Measurements from ENCODE around the gene MINDY4.

The MINDY4 gene

DNA sequence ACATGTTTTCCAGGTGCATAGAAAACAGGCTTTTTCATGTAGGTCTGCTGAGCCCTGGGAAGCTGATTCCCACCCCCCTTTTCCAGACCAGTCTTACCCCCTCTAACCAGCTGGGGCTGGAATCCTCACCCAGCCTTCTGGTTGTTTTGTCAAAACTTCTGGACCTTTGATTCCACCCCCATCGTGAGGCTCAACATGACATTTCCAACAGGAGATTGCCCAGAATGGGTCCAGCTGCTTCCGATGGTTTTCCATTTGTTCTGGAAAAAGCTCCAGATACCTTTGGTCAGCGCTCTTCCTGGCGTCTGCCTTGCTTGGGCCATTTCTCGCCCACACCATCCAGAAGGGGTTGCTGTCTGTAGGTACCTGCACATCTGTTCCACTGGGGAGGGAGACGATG lies 41.5 kb downstream of the MINDY4 start:
- no peaks in the 10 kb centered on the region for H3K27me3 ChIP-seq (ENCODE audit: control insufficient read depth in 1 of 2, insufficient read depth in 2 of 2, low read length in 2 of 2)
- no peak overlapping the region for H3K9ac ChIP-seq (ENCODE audit: low read length)
- peak overlapping the region; percentile 21 for H3K27ac ChIP-seq (ENCODE audit: low read depth, low read length)
- no peaks in the 10 kb centered on the region for H3K9me3 ChIP-seq (ENCODE audit: low read length)
- H3K4me3 ChIP-seq (ENCODE audit: low read depth in 1 of 2, low read length in 2 of 2) = no peak overlapping the region
- no peaks in the 10 kb centered on the region for H3K36me3 ChIP-seq (ENCODE audit: insufficient read depth, low read length)
- H3K4me1 ChIP-seq (ENCODE audit: insufficient read depth, low read length) = peaks cover 48% of the 10 kb centered on the region

DNA sequence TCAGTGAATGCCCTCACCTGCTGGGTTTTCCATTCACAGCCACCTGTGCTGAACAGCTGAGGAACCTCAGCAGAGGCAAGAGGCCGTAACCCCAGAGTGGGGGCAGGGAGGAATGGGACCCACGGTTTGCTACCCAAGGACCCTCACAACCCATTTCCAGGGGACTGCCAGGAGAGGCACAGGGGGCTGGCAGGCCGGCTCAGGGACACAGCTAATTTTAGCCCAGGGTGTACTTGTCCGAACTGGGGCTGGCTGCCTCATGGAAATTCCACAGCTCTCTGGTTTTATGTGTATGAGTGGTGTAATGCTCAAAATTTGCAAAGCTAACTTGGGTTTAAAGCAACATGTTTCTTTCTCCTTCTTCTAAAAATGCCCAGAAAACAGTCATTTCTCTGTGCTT lies 42.2 kb downstream of the MINDY4 start:
- Histone ChIP-seq H3K9ac (ENCODE audit: low read length) (no peak overlapping the region), H3K4me3 (ENCODE audit: low read depth in 1 of 2, low read length in 2 of 2) (no peak overlapping the region), H3K36me3 (ENCODE audit: insufficient read depth, low read length) (no peaks in the 10 kb centered on the region), H3K27me3 (ENCODE audit: control insufficient read depth in 1 of 2, insufficient read depth in 2 of 2, low read length in 2 of 2) (no peaks in the 10 kb centered on the region), H3K4me1 (ENCODE audit: insufficient read depth, low read length) (peaks cover 52% of the 10 kb centered on the region), H3K9me3 (ENCODE audit: low read length) (no peaks in the 10 kb centered on the region), H3K27ac (ENCODE audit: low read depth, low read length) (peak overlapping the region; percentile 21)

DNA sequence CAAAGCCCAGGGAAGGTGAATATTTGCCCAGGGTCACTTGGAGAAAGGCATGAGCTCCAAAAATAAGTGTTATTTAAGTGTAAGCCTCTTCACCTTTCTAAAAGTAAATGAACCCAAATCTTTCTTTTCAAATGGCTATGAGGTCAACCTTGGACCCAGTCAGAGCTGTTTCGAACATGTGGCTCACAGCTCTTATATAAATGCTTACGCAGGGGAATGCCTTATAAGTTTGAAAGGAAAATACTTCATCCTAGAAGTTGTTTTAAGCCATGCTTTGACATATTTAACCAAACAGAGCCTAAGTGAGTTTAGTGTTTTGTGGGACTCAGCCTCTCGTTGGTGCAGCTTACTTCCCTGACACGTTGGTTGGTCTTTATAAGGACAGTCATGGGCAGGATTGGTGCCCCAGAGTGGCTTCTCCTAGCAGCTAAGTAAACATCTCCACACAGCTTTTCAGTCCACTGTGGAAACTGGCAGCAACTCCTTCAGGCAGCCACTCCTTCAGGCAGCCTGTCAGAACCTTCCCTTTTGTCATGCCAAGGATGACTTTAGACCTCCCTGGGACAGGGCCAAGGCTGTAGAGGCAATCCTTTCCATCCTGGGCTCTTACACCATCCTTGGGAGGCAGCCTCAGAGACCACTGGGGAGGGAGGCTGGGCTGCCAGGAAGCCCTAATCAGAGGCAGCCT lies 43.6 kb downstream of the MINDY4 start:
- H3K9me3 ChIP-seq (ENCODE audit: low read length) = no peaks in the 10 kb centered on the region
- no peak overlapping the region for H3K4me3 ChIP-seq (ENCODE audit: low read depth in 1 of 2, low read length in 2 of 2)
- H3K27ac ChIP-seq (ENCODE audit: low read depth, low read length) = peak overlapping the region; percentile 67
- no peak overlapping the region for H3K9ac ChIP-seq (ENCODE audit: low read length)
- H3K4me1 ChIP-seq (ENCODE audit: insufficient read depth, low read length) = peaks cover 53% of the 10 kb centered on the region
- no peaks in the 10 kb centered on the region for H3K27me3 ChIP-seq (ENCODE audit: control insufficient read depth in 1 of 2, insufficient read depth in 2 of 2, low read length in 2 of 2)
- no peaks in the 10 kb centered on the region for H3K36me3 ChIP-seq (ENCODE audit: insufficient read depth, low read length)

DNA sequence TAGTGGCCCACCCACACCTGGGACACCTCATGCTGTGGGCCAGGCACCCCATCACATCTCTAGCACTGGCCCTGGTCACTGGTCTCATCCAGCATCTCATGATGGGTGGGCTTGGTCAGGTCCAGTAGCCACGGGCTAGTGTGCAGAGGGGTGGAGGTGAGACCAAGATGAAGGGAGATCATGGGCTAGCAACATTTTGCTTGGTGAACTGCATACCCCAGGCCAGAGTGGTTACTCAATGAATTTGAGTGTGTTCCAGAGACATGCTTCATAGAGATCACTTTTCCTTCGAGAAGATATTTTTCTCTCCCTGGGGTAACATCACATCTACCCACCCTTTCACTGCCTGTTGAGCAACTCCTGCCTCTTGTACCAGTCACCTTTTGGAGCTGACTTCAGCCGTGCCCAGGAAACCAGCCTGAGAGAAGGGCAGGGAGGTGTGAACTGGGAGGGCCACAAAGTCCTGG lies 44.2 kb downstream of the MINDY4 start:
- H3K9me3 ChIP-seq (ENCODE audit: low read length) = no peaks in the 10 kb centered on the region
- H3K27ac ChIP-seq (ENCODE audit: low read depth, low read length) = peak overlapping the region; percentile 67
- H3K4me1 ChIP-seq (ENCODE audit: insufficient read depth, low read length) = peaks cover 53% of the 10 kb centered on the region
- H3K9ac ChIP-seq (ENCODE audit: low read length) = no peak overlapping the region
- no peak overlapping the region for H3K4me3 ChIP-seq (ENCODE audit: low read depth in 1 of 2, low read length in 2 of 2)
- H3K27me3 ChIP-seq (ENCODE audit: control insufficient read depth in 1 of 2, insufficient read depth in 2 of 2, low read length in 2 of 2) = no peaks in the 10 kb centered on the region
- no peaks in the 10 kb centered on the region for H3K36me3 ChIP-seq (ENCODE audit: insufficient read depth, low read length)

DNA sequence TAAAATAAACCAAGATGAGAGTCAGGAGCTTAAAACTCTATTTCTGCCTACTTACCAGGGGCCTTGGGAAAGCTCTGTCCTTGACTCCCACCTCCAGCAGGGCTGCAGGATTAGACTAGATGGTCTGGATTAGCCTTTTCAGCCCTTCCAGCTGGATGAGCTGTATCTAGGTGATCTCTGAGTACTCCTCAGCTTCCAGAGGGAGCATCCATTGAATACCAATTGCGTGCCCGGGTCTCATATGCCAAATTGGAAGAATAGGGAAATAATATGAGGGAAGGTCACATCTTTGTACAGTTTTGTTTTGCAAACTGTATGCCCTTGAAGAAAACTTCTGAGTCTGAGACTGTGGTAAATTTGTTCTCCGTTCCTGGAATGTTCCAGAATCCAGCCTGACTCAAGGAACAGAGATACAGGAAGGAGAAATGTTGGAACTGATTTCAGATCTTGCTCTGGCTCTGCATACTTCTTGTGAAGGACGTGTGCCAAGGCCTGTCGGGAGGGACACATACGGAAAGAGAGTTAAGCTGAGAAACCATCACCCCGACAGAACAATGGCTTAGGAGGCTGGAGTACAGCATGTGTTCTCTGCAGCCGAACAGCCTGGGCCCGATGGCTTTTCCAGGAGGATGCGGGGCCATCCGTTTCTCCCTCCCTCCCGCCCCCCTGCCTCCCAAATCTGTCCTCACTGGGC lies 44.9 kb downstream of the MINDY4 start:
- Histone ChIP-seq H3K36me3 (ENCODE audit: insufficient read depth, low read length) (no peaks in the 10 kb centered on the region), H3K4me3 (ENCODE audit: low read depth in 1 of 2, low read length in 2 of 2) (no peak overlapping the region), H3K4me1 (ENCODE audit: insufficient read depth, low read length) (peaks cover 53% of the 10 kb centered on the region), H3K27me3 (ENCODE audit: control insufficient read depth in 1 of 2, insufficient read depth in 2 of 2, low read length in 2 of 2) (no peaks in the 10 kb centered on the region), H3K9ac (ENCODE audit: low read length) (no peak overlapping the region), H3K9me3 (ENCODE audit: low read length) (no peaks in the 10 kb centered on the region), H3K27ac (ENCODE audit: low read depth, low read length) (peak overlapping the region; percentile 67)

DNA sequence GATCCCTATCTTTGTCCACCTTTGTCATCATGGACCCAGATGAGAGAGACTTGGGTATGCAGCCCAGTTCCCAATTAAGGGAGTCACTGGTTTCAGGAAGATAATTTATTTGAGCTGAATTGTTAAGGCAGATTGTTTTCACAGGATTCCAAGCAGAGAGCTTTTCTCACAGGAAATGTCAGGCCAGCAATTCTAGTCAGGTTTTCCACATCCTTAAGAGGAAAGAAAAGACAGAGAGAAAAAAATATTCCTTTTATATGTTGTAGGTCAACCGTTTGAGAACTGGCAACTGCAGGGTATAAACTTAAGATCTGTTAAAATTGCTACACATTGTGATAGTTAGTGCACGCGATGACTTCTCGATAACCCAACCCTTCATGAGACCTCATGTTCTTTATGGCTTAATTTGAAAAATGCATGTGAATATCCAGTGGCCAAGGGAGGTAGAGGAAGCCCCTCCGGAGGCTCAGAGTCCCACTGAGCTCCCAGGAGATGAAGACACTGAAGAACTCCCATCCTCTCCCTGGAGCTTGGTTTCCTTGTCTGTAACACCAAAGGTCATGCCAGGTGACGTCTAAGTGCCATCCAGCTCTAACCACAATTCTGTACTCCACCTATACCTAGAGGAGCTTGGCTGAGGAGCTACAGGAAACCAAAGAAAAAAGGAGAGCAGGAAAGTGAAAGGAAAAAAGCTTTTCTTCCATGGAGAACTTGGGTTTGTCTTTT lies 45.6 kb downstream of the MINDY4 start:
- no peaks in the 10 kb centered on the region for H3K9me3 ChIP-seq (ENCODE audit: low read length)
- H3K36me3 ChIP-seq (ENCODE audit: insufficient read depth, low read length) = no peaks in the 10 kb centered on the region
- H3K9ac ChIP-seq (ENCODE audit: low read length) = no peak overlapping the region
- peaks cover 53% of the 10 kb centered on the region for H3K4me1 ChIP-seq (ENCODE audit: insufficient read depth, low read length)
- H3K4me3 ChIP-seq (ENCODE audit: low read depth in 1 of 2, low read length in 2 of 2) = peak overlapping the region in 1 of 2 donors; percentile 16
- H3K27me3 ChIP-seq (ENCODE audit: control insufficient read depth in 1 of 2, insufficient read depth in 2 of 2, low read length in 2 of 2) = no peaks in the 10 kb centered on the region
- peak overlapping the region; percentile 74 for H3K27ac ChIP-seq (ENCODE audit: low read depth, low read length)

DNA sequence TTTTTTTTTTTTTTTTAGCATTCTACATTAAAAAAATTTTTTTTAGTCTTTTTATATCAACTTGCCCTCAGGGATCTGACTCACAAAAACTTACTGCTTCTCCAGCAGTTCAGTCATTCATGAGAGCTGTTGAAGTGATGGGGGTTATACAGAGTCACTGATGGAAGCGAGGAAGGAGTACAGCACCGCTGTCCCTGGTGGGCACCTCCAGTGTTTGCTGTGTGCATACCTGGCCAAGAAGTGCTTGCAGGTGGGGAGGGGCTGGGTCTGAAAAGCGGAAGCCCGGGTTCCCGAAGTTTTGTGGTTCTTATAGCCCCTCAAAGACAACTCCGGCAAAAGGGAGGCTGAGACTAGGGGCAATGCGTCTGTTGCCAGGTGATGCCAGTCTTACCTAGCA lies 46.2 kb downstream of the MINDY4 start:
- no peaks in the 10 kb centered on the region for H3K36me3 ChIP-seq (ENCODE audit: insufficient read depth, low read length)
- H3K9me3 ChIP-seq (ENCODE audit: low read length) = no peaks in the 10 kb centered on the region
- peaks cover 53% of the 10 kb centered on the region for H3K4me1 ChIP-seq (ENCODE audit: insufficient read depth, low read length)
- no peak overlapping the region for H3K4me3 ChIP-seq (ENCODE audit: low read depth in 1 of 2, low read length in 2 of 2)
- H3K27ac ChIP-seq (ENCODE audit: low read depth, low read length) = no peak overlapping the region
- H3K9ac ChIP-seq (ENCODE audit: low read length) = no peak overlapping the region
- H3K27me3 ChIP-seq (ENCODE audit: control insufficient read depth in 1 of 2, insufficient read depth in 2 of 2, low read length in 2 of 2) = no peaks in the 10 kb centered on the region

DNA sequence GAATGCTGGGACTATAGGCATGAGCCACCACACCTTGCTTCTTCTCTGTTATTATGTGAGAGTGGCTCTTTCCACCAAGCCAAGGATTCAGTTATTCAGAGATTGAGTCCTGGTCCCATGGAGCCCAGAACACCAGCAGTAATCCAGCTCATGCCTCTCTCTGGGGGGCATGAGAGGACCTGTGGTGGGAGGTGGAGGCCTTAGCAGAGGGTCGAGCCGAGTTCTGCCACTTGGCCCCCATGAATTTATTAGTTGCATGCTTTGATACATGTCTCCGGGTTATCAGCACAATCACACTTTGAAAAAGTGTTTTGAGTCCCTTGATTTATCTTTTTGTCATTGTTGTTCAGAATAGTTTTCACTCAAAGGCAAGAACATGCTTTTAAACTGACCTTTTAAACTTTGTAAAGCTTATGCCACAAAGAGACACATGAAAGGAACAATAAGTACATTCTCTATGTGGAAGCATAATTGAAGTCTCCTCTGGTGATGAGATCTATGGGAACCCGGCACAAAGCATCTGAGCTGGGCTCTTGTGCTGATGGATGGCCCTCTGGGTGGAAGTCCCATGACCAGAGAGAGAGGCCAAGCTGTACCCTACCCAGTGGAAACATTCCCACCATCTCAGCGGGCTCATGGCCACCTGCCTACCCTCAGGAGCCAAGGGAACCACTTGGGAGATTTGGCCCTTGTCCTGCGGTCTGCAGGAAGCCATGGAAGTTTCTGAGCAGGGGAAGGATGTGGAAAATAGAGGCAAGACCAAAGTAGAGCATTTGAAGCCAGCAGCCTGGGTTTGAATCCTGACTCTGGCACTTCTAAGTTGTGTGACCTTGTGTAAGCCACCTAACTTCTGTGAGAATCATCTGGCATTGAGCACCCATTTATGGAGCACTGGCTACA lies 53.9 kb downstream of the MINDY4 start:
- H3K9me3 ChIP-seq (ENCODE audit: low read length) = no peaks in the 10 kb centered on the region
- H3K27ac ChIP-seq (ENCODE audit: low read depth, low read length) = no peak overlapping the region
- H3K4me1 ChIP-seq (ENCODE audit: insufficient read depth, low read length) = no peaks in the 10 kb centered on the region
- H3K9ac ChIP-seq (ENCODE audit: low read length) = no peak overlapping the region
- no peaks in the 10 kb centered on the region for H3K27me3 ChIP-seq (ENCODE audit: control insufficient read depth in 1 of 2, insufficient read depth in 2 of 2, low read length in 2 of 2)
- no peaks in the 10 kb centered on the region for H3K36me3 ChIP-seq (ENCODE audit: insufficient read depth, low read length)
- no peak overlapping the region for H3K4me3 ChIP-seq (ENCODE audit: low read depth in 1 of 2, low read length in 2 of 2)

DNA sequence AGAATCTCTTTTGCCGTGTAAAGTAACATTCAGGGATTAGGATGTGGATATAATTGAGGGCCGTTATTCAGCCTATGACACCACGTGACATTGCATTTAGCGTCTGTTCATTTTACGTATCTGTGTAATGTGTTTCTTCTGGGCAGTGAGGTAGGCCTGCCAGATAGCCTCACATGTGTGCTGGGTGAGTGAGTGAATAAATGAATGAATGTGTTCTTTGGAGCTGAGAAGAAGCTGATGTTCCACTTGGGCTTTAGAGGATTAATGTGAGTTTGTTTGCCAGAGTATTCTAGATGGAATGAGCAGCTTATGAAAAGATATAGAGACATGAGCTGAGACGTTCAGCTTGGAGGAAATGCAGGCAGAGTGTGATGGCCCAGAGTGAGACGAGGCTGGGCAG lies 55.0 kb downstream of the MINDY4 start:
- Histone ChIP-seq H3K36me3 (ENCODE audit: insufficient read depth, low read length) (no peaks in the 10 kb centered on the region), H3K27me3 (ENCODE audit: control insufficient read depth in 1 of 2, insufficient read depth in 2 of 2, low read length in 2 of 2) (no peaks in the 10 kb centered on the region), H3K4me3 (ENCODE audit: low read depth in 1 of 2, low read length in 2 of 2) (no peak overlapping the region), H3K9ac (ENCODE audit: low read length) (no peak overlapping the region), H3K9me3 (ENCODE audit: low read length) (no peaks in the 10 kb centered on the region), H3K27ac (ENCODE audit: low read depth, low read length) (no peak overlapping the region), H3K4me1 (ENCODE audit: insufficient read depth, low read length) (no peaks in the 10 kb centered on the region)

DNA sequence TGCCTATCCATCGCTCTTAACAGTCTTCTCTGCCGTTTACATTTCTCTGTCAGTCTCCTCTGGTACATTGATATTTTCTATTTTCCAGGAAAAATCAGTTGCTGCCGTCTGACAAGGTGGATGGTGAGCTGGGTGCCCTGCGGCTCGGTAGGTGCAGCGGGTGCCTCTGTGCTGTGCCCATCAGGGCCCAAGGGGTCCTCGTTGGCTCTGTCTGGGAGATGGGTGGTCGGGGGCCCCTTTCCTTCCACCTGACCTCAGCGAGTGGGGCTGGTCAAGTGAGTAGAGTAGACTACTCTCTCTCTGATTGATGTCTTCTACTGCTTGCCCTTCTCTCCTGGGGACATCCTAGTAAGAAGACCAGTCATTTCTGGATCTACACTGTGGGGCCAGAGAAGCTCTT lies 57.4 kb downstream of the MINDY4 start:
- Histone ChIP-seq H3K9ac (ENCODE audit: low read length) (no peak overlapping the region), H3K4me3 (ENCODE audit: low read depth in 1 of 2, low read length in 2 of 2) (no peak overlapping the region), H3K9me3 (ENCODE audit: low read length) (no peaks in the 10 kb centered on the region), H3K27ac (ENCODE audit: low read depth, low read length) (no peak overlapping the region), H3K27me3 (ENCODE audit: control insufficient read depth in 1 of 2, insufficient read depth in 2 of 2, low read length in 2 of 2) (no peaks in the 10 kb centered on the region), H3K36me3 (ENCODE audit: insufficient read depth, low read length) (no peaks in the 10 kb centered on the region), H3K4me1 (ENCODE audit: insufficient read depth, low read length) (no peaks in the 10 kb centered on the region)

DNA sequence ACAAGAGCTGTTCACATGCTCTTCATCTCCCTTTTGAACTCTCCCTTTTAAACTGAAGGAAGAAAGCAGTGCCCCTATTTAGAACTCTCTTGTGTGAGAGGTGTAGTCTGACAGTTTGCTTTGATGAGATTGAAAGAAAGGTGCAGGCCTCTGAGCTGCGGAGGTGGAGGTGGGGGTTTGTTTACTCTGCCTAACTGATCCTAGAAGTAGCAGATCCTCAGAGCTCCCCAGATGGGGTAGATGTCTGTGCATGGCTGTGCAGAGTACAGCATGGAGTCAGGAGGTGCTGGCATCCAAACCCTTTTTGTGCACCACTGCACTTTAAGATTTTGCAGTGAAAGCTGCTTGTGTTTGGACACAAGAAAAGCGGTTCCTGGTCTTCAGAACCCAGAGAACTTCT lies 58.3 kb downstream of the MINDY4 start:
- no peak overlapping the region for H3K4me3 ChIP-seq (ENCODE audit: low read depth in 1 of 2, low read length in 2 of 2)
- H3K27ac ChIP-seq (ENCODE audit: low read depth, low read length) = no peak overlapping the region
- no peaks in the 10 kb centered on the region for H3K4me1 ChIP-seq (ENCODE audit: insufficient read depth, low read length)
- H3K27me3 ChIP-seq (ENCODE audit: control insufficient read depth in 1 of 2, insufficient read depth in 2 of 2, low read length in 2 of 2) = no peaks in the 10 kb centered on the region
- H3K9me3 ChIP-seq (ENCODE audit: low read length) = no peaks in the 10 kb centered on the region
- no peaks in the 10 kb centered on the region for H3K36me3 ChIP-seq (ENCODE audit: insufficient read depth, low read length)
- H3K9ac ChIP-seq (ENCODE audit: low read length) = no peak overlapping the region
